B cell (primary cell): ENCODE results near the gene HACD2.

Experiments used
- CTCF ChIP-seq: fragments of 200-600 bp; IDR thresholded peaks from one replicate; pipeline ENCODE4 v1.8.0; 2022; ENCODE audit warnings: antibody characterized with exemption, mild to moderate bottlenecking
- EZH2 ChIP-seq: IDR thresholded peaks from 2 replicates; pipeline ENCODE4 v1.6.1; 2012; ENCODE audit warnings: borderline replicate concordance, low read depth, mild to moderate bottlenecking, moderate library complexity, low read length; ENCODE audit not compliant: insufficient read depth, poor library complexity, severe bottlenecking

- no peak for TF ChIP-seq EZH2
- no peak for TF ChIP-seq CTCF
Measured at GRCh38 chr3:123534264-123534663, 50.6 kb downstream of the HACD2 start.
